ENCODE results near the gene MPL.

DNA sequence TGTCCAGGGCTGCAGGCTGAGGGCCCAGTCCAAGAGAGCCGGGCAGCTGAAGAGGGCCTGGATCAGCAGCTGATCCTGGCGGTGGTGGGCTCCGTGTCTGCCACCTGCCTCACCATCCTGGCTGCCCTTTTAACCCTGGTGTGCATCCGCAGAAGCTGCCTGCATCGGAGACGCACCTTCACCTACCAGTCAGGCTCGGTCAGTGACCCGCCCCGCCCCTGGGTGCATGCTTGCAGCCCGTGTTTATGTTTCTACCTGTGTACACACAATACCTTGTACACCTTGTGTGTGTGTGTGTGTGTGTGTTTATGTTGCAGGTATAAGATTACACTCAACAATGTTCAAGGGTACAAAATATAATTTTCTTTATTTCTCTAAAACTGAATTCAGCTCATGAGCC is 23.8 kb upstream of the MPL start:
- no peak for TF ChIP-seq RFX5 (IDR thresholded peaks at IDR 0.05; ENCODE audit: low read length)
- TF ChIP-seq EZH2phosphoT487 (IDR thresholded peaks at IDR 0.05; ENCODE audit: borderline replicate concordance, low read depth): no peak
- no peak for TF ChIP-seq CTCF (IDR thresholded peaks at IDR 0.05)
- no peak for TF ChIP-seq TAF1 (IDR thresholded peaks at IDR 0.05; ENCODE audit: borderline replicate concordance, low read depth, low read length)
- TF ChIP-seq IRF3 (IDR thresholded peaks at IDR 0.05; ENCODE audit: low read depth, low read length): no peak
- no peak for TF ChIP-seq SMC3 (IDR thresholded peaks at IDR 0.05; ENCODE audit: low read depth, low read length)
- TF ChIP-seq MEF2A (IDR thresholded peaks at IDR 0.05; ENCODE audit: borderline replicate concordance, low read depth): no peak
- TF ChIP-seq, protein P1, sequence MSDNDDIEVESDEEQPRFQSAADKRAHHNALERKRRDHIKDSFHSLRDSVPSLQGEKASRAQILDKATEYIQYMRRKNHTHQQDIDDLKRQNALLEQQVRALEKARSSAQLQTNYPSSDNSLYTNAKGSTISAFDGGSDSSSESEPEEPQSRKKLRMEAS (IDR thresholded peaks at IDR 0.05; ENCODE audit: low read depth): no peak
- TF ChIP-seq USF2 (IDR thresholded peaks at IDR 0.05; ENCODE audit: borderline replicate concordance, low read depth, low read length): no peak

All from SK-N-SH (cell line).